Activated CD8-positive, alpha-beta T cell treated with anti-CD3 and anti-CD28 coated beads for 36 hours (primary cell): ENCODE data around the gene C1orf167. TPM values are rescaled to one million over a fixed set of nuclear protein-coding genes. Genes with fewer than 3 reads are reported as not detected.

Experiments
- ATAC-seq: fragments of 200-7000 bp; cut with Tn5 transposase; one replicate; pipeline ENCODE4 v1.10.0; 2021; ENCODE audit warnings: mild to moderate bottlenecking, moderate library complexity
- CTCF ChIA-PET: fragments of 350-600 bp; sonication (Branson Sonifier 250); formaldehyde crosslinking; loops from one replicate; lab custom pipeline; 2021; ENCODE audit warnings: antibody characterized with exemption; lab: Charles Lee
- POLR2A ChIA-PET: fragments of 350-600 bp; sonication (Branson Sonifier 250); formaldehyde crosslinking; loops from one replicate; lab custom pipeline; 2021; ENCODE audit warnings: antibody characterized with exemption; lab: Charles Lee
- DNase-seq: peaks from one replicate; pipeline ENCODE4 v3.0.0-alpha.2; 2020
- H3K27ac Mint-ChIP-seq: one replicate; pipeline ENCODE4 v1.8.0; 2021; ENCODE audit warnings: mild to moderate bottlenecking, mixed read lengths
- H3K27me3 Mint-ChIP-seq: one replicate; pipeline ENCODE4 v1.8.0; 2021; ENCODE audit warnings: mixed read lengths
- H3K36me3 Mint-ChIP-seq: one replicate; pipeline ENCODE4 v1.8.0; 2021; ENCODE audit warnings: low read depth, mixed read lengths
- H3K4me1 Mint-ChIP-seq: one replicate; pipeline ENCODE4 v1.8.0; 2021; ENCODE audit warnings: low read depth, mixed read lengths
- H3K4me3 Mint-ChIP-seq: one replicate; pipeline ENCODE4 v1.8.0; 2021; ENCODE audit warnings: mild to moderate bottlenecking, moderate library complexity, mixed read lengths
- H3K9me3 Mint-ChIP-seq: one replicate; pipeline ENCODE4 v1.8.0; 2021; ENCODE audit warnings: mixed read lengths
- CTCF ChIP-seq: fragments of 200-600 bp; IDR thresholded peaks from one replicate; pipeline ENCODE4 v1.8.0; 2022; ENCODE audit warnings: antibody characterized with exemption, mild to moderate bottlenecking
- intact Hi-C: fragments of 100-400 bp; cut with micrococcal nuclease; formaldehyde crosslinking; loops from one replicate; pipeline ENCODE4 v1.10.0; 2022
- total RNA-seq, 2 experiments: library from RNA; stranded (reverse); gene quantifications; one replicate each; pipeline ENCODE4 v1.2.3, GENCODE V29; 2021

The C1orf167 gene
- total RNA-seq, 2 experiments from 2014 or later: not detected

DNA sequence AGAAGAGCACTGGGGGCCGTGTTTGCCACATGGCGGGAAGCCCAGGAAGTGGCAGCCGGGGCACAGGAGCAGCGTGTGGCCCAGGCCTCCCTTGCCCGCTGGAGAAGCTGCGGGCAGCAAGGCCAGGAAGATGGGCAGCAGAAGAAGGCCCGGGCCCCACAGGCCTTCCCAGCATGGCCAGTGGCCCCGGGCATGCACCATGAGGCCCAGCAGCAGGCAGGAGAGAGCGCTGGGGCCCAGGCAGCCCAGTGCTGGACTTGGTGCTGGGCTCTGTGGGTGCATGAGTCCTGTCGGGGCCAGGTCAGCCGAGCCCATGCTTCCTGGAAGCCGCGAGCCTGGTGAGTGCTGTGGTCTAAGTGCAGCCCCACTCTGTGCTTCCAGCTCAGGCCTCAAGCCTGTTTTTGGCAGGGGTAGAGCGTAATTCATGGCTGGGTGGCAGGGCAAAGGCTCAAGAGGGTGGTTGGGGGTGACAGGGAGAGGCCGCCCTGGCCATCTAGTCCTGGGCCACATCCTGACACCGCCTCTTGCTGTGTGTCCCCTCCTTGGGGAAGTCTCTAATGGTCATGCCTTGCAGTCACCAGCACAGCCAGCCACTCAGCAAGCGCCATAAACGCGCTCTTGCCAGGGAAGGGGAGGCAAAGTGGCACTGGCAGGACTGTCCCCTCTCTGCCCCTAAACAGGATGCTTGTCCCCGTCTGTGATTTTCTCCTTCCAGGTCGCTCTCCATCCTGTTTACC, 22.4 kb downstream of the C1orf167 start:
- no peaks in the 10 kb centered on the region for H3K27me3 Mint-ChIP-seq
- H3K36me3 Mint-ChIP-seq: no peaks in the 10 kb centered on the region
- no peaks in the 10 kb centered on the region for H3K9me3 Mint-ChIP-seq
- H3K4me1 Mint-ChIP-seq: peaks cover 3% of the 10 kb centered on the region
- no peak overlapping the region for H3K27ac Mint-ChIP-seq
- CTCF ChIA-PET: interaction anchor here (1.3 to 1.7 kb wide), 3 partner anchors 19 to 79 kb away, joined by 3 to 6 read pairs (median 5); partner anchors contain the start of gene CLCN6
- no peak overlapping the region for H3K4me3 Mint-ChIP-seq
- TF ChIP-seq CTCF: no peak
- POLR2A ChIA-PET: interaction anchor here (1.0 to 2.3 kb wide), 2 partner anchors 10 to 124 kb away, joined by 3 to 11 read pairs; no protein-coding TSS in a partner anchor
- peak; percentile 16 for ATAC-seq
- intact Hi-C loops: no loop called here
- no peak for DNase-seq

DNA sequence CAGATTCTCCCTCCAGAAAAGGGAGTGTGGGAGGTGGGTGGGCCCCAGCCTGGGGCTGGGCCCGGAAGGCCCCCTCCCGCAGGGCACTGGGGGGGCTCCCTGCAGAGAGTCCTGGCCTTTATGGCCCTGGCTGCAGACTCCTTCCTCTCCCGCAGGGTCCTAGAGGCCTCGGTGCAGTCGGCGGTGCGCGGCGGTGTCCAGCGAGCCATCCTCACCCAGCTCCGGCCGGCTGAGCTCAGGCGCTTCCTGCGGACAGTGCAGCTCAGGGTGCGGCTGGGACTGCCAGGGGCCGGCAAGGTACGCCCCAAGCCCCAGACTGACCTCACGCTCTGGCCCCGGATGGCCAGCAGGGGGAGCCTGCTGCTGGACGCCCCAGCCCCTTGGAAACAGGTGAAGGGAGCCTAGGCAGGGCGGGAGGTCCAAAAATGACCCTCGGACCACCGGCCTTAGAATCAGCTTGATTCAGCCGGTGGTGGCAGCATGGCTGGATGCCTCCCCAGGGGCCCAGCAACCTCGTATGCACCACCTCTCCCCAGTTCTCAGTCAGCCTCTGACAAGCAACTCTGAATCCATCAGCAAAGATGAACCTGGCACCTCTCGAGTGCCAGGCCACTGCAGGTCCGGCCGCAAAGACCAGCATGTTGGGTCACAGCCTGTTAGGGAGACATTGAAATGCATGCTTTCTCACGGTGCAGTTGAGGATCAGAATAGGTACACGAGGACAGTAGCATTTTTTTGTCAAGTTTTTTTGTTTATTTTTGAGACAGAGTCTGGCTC, 23.2 kb downstream of the C1orf167 start:
- peak; percentile 80 for TF ChIP-seq CTCF
- CTCF ChIA-PET: interaction anchor here (0.7 to 1.7 kb wide), 7 partner anchors 18 to 751 kb away, joined by 3 to 6 read pairs (median 3); partner anchors contain the start of gene CLCN6
- POLR2A ChIA-PET: interaction anchor here (1.0 to 2.3 kb wide), 3 partner anchors 9 to 123 kb away, joined by 3 to 11 read pairs (median 3); no protein-coding TSS in a partner anchor
- H3K4me3 Mint-ChIP-seq: no peak overlapping the region
- intact Hi-C loops: no loop called here
- DNase-seq (peak; percentile 52), ATAC-seq (peak; percentile 75)
- no peak overlapping the region for H3K27ac Mint-ChIP-seq
- no peaks in the 10 kb centered on the region for H3K9me3 Mint-ChIP-seq
- no peaks in the 10 kb centered on the region for H3K36me3 Mint-ChIP-seq
- H3K27me3 Mint-ChIP-seq: no peaks in the 10 kb centered on the region
- peaks cover 3% of the 10 kb centered on the region for H3K4me1 Mint-ChIP-seq

DNA sequence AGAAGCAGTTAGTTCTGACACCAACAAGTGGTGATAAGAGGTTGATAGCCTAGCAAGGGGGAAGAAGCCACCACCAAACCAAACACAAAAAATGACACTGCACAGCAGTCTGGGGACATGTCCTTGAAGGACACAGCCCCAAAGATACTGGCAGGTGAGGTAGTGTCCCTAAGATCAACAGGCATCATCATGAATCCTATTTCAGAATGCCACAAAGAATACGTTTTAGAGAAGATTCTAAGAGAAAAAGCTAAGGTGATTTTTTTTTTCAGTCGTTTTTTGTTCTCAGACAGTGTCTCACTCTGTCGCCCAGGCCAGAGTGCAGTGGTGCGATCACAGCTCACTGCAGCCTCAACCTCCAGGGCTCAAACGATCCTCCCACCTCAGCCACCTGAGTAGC, 24.2 kb downstream of the C1orf167 start:
- no peak for ATAC-seq
- H3K27me3 Mint-ChIP-seq: no peaks in the 10 kb centered on the region
- H3K4me3 Mint-ChIP-seq: no peak overlapping the region
- intact Hi-C loops: no loop called here
- DNase-seq: no peak
- CTCF ChIA-PET: interaction anchor here (1.0 to 1.7 kb wide), 3 partner anchors 17 to 29 kb away, joined by 3 to 6 read pairs (median 5); partner anchors contain the start of gene CLCN6
- peaks cover 3% of the 10 kb centered on the region for H3K4me1 Mint-ChIP-seq
- POLR2A ChIA-PET: interaction anchor here (1.4 kb wide), 1 partner anchor 17 kb away, joined by 3 read pairs; no protein-coding TSS in a partner anchor
- no peak overlapping the region for H3K27ac Mint-ChIP-seq
- TF ChIP-seq CTCF: no peak
- H3K9me3 Mint-ChIP-seq: no peaks in the 10 kb centered on the region
- H3K36me3 Mint-ChIP-seq: no peaks in the 10 kb centered on the region

GRCh38 chr1:11787251-11787803, 25.3 kb downstream of the C1orf167 start:
- H3K27ac Mint-ChIP-seq: no peak overlapping the region
- no peaks in the 10 kb centered on the region for H3K36me3 Mint-ChIP-seq
- POLR2A ChIA-PET: interaction anchor here (0.6 to 3.0 kb wide), 7 partner anchors 15 to 442 kb away, joined by 3 to 16 read pairs (median 3); partner anchors contain the start of gene CLCN6
- H3K9me3 Mint-ChIP-seq: no peaks in the 10 kb centered on the region
- H3K27me3 Mint-ChIP-seq: no peaks in the 10 kb centered on the region
- no peak for TF ChIP-seq CTCF
- ATAC-seq (no peak), DNase-seq (no peak)
- no peak overlapping the region for H3K4me3 Mint-ChIP-seq
- H3K4me1 Mint-ChIP-seq: peaks cover 3% of the 10 kb centered on the region
- CTCF ChIA-PET: no interaction called here
- intact Hi-C loops: no loop called here
